Activated CD8-positive, alpha-beta memory T cell treated with anti-CD3 and anti-CD28 coated beads, Interleukin-2, amount 50 U/mL, for 1 hour (primary cell): Measurements from ENCODE around the gene BPIFB6.

ENCODE experiments used
- DNase-seq: peaks from one replicate; pipeline ENCODE4 v3.0.0-alpha.2; 2020; ENCODE audit errors: extremely low read depth

BPIFB6 gene

DNA sequence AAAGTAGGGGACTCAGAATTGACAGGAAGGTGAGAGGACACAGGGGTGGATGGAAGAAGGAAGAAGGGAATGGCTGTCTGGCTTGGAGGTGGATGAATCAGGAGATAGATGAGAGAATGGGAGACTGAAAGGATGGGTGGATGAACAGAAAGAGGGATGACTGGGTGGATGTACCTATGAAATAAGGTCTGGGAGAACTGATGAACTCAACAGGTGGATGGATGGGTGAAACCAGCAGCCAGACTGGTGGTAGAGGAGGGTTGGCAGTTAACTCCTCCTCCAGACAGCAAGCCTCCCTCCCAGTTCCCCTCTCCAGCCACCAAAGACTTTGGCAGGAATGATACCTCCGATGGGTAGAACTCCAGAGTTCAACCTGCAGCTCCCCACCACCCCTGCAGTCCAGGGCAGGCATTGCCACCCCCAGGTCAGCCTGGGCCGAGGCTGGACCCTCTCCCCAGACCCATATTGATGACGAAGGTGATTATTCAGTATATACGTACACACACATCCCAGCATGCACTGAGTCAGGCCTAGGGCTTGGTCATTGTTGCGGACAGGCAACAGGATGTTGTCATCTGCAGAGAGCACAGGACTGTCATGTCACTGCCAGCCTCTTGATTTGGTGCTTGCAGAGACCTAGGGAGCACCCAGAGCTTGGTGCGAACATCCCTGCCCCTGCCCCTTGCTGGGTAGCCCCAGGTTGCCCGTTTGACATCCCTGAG lies 29.2 kb upstream of the BPIFB6 start:
- no peak for DNase-seq

DNA sequence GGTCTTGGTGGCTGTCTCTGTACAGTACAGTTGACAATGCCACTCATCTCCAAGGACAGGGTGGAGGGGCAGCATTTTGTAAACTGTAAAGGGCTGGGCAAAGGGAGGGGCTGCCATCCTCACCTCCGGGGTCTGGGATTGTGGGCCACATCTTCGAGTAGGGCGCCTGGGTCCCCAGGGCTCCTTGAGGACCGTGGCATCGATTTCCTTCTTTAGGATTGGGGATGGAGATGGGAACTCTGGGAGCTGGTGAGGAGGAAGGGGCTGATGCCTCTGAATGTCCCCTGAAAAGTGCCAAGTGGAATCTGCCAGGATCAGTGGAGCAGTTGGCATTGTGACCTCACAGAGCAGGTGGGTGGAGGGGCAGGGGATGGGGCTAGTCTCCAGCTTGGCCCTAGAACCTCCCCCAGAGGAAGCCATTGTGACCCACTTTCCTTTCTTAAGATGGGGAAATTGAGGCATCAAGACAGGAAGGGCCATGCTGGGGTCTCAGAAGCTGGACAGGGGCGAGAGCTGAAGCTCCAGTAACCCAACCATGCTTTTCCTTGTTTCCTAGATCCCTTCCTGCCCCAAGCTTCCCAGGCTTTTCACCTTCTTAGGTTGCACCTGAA lies 27.2 kb upstream of the BPIFB6 start, which contains the start of gene SUN5:
Gene SUN5 (minus strand): TSS at position 293 of the 611 bp plus-strand sequence. CDS start 93 bp downstream, at position 200.
- no peak for DNase-seq

DNA sequence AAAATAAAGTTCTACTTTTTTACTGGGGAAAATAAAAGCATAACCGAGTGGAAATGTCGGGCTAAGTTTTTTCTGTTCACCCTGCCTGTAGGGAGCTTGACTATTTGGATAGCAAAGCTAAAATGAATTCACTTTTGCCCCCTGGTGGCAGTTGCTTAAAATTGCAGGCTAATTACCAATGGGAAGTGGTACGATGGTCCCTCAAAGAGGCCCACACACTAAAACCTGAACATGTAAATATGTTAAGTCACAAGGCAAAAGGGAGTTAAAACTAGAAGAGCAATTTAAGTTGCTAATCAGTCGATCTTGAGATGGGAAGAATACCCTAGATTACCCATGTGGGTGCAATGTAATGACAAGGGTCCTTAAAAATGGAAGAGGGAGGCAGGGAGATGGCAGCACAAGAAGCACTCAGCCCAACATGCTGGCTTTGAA lies 26.3 kb upstream of the BPIFB6 start:
- no peak for DNase-seq

DNA sequence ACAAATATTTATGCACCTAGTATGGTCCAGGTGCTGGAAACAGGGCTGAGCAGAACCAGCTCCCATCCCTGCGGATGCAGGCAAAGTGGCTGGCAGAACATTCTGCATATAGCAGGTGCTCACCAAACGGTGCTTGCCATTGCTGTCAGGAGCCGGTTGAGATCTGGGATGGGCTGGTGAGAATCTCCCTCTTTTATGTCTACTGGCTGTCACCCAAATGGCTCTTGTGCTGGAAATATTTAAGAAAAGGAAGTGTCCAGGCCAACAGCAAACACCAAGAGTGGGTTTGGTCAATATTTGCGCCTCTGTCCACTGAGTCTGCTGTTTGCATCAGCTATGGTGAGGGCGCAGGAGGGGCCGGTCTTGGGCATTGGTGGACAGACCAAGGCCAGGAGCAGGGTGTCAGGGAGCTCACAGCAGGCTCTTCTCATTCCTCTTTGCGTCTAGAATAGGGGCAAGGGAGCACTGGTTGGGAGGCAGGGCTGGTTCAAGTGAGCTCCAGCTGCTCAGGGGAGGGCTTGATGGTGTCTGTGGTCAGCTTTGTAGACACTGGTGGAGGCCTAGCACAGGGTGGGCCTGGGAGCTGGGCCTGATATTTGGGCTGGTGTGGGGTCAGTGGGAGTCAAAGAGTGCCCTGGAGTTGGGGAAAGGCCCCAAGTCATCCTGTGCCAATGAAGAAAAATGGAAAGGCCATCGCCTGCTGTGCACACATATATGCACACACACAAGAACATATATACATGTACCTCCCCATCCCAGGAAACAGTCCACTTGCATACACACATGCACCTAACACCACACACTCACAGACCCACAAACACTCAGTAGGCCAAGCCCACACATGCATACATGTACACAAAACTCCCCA lies 25.3 kb upstream of the BPIFB6 start:
- DNase-seq: no peak

DNA sequence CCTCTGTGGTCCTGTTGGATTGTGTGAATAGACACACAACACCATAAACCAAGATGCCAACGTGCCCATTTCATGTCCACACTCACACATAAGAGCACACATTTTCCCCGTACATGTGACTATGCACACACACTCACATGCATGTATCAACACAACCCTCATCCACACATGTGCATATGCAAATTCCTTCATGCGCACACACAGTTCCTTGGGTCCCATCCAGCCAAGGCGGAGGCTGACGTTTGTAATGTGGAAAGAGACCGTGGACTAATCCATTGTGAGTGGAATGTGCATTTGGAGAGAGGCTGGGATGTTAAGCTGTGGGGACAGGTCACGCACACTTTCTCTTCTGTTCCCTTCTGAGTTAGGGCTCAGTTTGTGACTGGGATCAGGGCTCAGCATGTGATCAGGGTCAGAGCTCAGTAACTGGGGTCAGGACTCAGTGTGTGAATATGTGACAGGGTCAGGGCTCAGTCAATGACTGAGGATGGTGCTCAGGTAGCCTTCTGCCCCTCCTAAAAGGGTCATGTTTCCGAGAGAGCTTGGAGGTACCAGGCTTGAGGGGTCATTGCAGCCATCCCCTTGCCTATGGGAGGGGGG lies 24.6 kb upstream of the BPIFB6 start:
- DNase-seq: no peak

DNA sequence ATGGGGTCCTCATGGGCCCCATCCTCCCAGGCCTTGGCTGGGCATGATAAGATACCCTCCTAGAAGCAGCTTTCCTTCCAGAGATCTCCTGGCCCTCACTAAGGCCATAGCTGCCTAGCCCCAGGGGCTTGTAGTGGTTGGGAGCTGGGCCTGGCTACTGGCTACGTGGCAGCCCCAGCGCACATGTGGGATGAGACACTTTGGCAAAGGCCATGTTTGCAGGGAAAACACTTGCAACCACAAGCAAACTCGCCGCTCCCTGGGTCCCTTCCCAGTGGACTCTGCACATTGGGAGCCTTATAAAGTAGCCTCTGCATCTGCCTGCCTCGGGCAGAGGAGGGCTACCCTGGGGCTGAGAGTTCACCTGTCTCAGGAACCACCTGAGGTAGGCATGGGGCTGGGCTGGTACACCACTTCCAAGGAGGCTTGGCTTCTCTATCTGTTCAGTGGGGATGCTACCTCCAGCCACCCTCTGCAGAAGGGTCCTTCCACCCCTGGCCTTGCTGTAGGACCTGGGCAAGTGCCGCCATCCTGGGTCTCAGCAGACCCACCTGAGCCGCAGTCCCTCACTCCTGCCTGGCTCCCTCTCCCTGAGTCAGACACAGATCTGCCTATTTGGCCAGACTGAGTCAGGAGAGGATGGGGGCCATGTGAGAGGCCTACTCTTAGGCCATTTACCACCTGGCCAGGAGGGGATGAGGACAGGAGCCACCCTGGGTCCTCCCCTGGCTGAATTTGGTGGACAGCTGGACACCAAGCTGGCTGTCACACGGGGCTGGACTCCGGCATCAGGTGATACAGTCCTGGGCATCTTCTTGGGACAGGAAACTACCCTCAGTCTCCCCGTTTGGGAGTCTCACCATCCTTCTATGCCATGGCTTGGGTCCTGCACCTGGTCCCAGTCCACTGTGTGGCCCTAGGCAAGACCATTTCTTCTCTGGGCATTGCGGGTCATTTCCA lies 23.8 kb upstream of the BPIFB6 start, which contains the start of gene BPIFB2:
Gene BPIFB2 (plus strand): TSS at position 329 of the 960 bp plus-strand sequence. CDS start 871 bp downstream, outside the sequence.
- DNase-seq: no peak

DNA sequence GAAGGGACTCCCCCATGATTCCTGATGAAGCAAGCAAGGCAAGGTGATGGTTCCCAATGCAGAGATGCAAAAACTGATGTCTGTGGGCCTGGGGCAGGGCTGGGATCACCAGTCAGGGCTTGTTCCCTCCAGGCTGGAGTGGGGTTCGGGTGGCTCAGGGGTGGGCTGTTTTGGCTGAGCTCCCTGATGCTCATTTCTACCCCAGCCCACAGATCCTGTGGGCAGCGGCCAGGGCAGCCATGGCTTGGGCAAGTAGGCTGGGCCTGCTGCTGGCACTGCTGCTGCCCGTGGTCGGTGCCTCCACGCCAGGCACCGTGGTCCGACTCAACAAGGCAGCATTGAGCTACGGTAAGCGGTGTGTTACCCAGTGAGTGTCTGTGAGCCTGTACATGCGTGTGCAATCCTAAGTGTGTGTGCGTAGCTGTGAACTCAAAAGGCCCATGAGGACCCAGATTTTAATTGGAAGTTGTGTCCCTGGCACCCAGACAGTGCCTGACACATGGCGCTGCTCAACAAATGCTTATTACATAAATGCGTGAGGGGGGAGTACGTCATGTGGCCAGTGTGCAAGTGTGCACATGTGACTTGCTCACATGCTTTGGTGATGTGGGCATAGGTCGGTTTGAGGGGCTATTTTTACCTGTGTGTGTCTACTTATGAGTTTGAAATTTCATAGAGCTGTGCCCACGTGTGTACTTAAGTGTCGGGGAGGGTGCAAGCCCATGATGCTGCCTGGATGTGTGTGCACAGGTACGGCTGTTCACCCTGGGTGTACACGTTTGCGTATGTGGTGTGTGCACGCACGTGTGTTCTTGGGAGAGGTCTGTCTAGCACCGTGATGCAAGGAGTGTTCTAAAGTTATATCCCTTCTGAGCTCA lies 22.9 kb upstream of the BPIFB6 start:
- DNase-seq: no peak

DNA sequence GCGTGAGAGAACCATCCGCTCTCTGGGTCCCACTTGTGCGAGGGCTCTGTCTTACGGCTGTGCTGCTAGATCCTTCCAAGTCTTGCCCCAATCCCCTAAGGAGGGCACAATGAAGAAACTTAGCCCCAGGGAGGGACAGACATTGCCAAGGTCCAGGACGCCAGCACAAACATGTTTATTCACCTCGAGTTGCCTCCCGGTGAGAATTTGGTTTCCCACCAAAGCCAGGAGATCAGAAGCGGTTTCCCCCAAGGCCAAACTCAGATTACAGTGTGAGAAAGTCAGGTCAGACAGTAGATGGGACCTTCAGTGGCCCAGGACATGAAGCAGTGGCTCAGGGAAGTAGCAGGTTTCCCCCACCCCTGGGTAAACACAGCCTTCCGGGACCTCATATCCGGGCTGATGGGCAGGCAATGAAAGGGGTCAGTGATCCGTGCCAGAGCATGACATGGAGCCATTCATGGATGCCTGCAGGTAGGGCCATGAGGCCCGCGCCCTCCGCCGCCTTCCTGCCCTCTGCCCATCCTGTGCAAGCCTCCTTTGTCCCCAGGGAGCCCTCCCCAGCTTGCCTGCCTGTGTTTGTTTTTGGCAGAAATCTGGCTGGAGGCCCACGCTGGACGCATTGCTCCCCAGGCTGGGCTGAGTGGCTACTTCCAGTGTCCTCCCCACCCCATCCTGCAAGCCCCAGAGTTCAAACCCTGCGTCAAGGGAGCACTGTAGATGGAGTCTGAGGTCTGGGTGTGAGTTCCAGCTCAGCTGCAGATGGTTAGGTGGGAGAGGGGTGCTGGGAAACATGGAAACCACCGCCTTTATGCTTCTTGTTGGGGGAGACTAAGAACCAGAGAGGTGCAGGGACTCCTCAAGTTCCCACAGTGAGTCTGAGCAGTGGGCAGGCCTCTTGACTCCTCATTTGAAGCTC lies 22.0 kb upstream of the BPIFB6 start:
- no peak for DNase-seq

DNA sequence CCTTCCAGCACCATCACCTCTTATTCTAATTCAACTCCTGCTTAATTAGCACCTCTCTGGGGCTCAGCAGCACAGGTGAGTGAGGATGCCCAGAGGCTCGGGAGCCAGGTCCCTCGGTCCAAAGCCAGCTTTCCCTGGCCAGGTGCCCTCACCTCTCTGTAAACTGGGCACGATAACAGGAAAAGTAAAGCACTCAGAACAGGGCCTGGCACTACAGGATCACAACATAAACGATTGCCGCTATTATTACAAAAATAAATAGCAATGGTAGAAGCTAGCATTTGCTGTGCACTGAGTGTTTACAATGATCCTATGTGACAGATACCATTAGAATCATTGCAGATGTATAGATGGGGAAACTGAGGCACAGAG lies 21.3 kb upstream of the BPIFB6 start:
- no peak for DNase-seq

DNA sequence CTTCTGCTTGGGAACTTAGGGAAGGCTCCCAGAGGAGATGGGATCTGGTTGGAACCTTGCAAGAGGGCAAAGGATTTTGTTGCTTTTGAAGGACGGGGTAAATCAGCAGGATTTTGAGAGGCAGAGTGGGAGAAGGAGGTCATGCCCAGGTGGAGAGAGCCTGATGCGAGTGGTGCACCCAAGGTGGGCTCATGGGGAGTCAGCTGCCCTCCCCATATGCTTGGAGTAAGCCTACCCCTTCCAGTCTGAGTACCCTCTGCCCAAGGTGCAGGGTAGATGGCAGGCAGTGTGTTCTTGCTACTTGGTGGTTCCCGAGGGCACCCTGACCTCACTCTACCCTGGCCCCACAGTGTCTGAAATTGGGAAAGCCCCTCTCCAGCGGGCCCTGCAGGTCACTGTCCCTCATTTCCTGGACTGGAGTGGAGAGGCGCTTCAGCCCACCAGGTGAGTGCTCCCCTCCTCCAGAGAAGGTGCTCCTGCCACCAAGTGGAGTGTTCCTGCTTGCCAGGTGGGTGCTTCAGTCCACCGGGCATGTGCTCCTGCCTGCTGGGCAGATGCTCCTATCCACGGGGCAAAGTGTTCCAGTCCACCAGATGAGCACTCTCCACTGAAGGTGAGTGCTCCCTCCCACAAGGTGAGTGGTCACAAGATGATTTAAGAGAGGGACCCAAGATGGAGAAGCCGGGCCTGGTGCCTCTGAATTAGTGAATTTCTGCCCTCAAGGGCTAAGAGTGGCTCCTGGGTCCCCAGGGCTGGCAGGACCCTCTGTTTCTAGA lies 20.6 kb upstream of the BPIFB6 start:
- DNase-seq: no peak

DNA sequence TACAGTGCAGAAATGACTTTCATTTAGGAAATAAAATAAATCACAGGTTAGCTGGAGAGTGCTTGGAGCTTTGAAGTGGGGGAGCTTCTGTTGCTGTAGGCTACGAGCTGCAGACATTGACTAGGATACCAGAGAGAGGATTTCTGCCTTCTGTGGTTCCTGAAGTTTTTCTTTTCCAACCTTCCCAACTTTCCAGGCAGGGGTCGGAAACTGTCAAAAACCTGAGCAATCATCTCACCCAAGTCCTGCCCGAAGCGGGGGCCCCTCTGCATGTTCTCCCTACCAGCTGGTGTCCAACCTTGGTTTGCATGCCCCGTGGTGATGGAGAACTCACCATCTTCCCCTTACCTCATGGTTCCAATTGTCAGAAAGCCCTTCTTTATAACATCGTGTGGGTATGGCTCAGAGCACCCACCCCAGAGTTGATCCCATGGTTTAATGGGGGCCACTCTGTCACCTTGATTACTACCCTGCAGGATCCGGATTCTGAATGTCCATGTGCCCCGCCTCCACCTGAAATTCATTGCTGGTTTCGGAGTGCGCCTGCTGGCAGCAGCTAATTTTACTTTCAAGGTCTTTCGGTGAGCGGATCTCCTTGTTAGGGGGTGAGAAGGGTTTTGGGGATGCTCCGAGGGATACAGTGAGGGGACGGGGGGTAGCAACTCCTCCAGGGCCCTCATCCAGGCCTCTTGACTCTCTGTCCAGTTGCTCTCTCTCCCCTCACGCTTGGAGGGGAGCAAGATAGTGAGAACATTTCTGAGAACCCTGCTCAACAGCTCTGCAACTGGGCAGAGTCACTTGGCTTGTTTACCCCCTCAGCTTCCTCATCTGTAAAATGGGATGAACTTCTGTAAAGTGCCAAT lies 18.9 kb upstream of the BPIFB6 start:
- no peak for DNase-seq

DNA sequence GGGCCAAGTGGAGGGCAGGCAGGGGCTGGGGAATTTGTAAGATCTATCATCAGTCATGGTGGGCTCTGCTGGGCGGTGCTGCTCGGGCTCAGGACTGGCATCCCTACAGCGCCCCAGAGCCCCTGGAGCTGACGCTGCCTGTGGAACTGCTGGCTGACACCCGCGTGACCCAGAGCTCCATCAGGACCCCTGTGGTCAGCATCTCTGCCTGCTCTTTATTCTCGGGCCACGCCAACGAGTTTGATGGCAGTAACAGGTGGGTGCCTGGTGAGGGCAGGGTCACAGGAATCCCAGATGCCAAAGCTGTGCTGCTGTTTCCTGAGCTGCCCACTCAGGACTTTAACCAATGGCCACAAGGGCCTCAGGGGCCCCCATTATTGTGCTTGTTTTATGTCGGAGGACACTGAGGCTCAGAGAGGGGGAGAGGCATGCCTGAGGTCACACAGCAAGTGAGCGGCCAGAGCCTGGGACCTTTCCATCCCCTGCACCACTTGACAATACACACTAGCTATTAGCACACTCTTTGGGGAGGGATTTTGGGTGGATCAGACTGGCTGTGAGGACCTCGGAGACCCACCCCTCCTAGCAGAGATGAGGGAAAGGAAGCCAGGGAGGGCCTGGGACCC lies 17.6 kb upstream of the BPIFB6 start:
- no peak for DNase-seq

DNA sequence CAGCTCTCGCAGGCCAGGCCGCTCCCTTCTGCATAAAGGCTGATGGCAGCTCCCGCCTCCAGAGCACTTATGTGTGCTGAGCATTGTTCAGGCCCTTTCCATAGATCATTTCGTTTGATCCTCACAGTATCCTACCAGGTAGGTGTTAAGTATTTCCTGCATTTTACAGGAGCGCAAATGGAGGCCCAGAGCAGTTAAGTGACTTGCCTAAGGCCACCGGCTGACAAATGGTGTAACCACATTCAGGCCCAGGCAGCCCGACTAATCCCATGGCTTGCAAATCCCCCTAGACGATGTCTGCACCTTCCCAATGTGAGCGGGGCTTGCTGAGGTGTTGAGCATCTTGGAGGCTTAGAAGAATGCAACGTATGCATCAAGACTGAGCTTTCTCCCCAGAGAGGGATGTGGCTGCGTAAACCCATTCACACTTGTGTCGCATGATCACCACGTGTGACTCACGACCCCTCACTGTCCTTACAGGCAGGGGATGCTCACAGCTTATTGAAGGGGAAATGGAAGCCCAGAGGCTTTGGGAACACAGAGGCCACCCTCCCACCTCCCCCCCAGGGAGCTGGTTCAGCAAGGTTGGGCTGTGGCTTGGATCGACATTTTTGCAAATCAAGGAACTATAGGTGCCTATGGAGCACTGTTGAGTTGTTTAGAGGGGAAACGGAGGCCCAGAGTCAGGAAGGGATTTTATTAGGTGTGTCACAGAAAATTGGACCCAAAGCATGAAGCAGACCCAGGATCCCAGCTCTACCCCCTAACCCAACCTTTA lies 16.9 kb upstream of the BPIFB6 start:
- DNase-seq: no peak

DNA sequence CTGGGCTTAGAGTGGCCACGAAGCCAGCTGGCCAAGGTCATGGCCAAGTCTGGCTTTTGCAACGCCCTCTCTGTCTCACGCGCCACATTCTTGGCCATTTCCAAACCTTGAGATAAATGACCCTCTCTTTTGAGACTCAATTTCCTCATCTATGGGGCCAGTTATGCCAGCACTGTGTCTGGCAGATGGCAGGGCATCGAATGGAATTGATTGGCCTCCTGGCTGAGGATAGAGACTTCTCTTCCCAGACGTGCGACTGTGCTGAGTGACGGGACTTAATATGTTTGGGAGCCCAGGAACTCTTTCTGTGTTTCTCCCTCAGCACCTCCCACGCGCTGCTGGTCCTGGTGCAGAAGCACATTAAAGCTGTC lies 16.3 kb upstream of the BPIFB6 start:
- no peak for DNase-seq

DNA sequence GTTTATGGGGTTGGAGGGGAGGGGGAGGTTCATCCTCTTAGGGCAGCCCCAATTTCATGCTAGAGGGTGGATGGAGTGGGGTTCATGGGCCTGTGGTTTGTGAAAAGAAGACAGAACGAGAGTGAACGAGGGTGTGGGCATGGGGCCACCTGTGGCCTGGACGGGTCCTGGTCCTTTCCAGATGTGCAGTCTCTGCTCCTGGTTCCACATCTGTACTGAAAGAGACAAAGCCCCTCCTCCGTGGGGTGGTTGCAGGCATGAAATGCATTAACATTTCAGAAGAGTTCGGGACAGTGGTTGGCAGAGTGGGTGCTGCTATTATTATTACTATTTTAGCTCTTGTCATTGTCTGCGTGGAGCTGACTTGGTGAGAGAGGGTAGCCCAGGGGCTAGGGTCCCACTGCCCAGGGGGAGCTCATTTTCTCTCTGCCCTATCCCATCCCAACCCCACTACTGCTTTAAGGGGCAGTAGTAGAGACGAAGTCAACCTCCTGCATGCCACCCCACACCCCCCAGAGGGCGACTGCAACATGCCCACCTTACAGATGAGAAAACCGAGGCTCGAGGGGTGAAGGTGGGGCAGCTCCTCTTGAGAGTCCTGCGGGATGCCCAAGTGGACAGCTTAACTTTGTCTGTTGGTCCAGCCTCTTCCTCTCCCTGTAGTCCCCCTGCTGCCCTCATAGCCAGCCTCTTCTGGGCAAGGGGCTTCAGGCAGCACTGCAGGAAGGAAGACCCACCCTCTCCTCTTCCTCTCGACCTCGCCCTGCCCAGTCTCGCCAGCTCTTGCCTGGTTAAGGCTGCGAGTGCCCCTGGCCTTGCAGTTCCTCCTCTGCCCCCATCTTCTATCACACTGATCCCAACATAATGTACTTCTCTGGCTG lies 15.5 kb upstream of the BPIFB6 start:
- no peak for DNase-seq
